Gastrocnemius medialis (tissue), 4 donors: ENCODE data around the gene UQCC2. TPM values are rescaled to one million over a fixed set of nuclear protein-coding genes. Genes with fewer than 3 reads are reported as not detected.

ENCODE experiments used
- ATAC-seq, 2 donors: fragments of 150-250 bp; one replicate each; pipeline ENCODE4 v1.9.1; 2016
- DNase-seq, 2 donors: peaks; one replicate each; pipeline ENCODE4 v3.0.0-alpha.2; 2019
- H3K27ac ChIP-seq, 4 donors: fragments of 200-600 bp; sonication (generic); 1 replicate in 1 of 4; 2 replicates in 3 of 4; pipeline ENCODE4 v1.5.1; 2016 to 2018; ENCODE audit warnings: mild to moderate bottlenecking in 2 of 4, moderate library complexity in 1 of 4
- H3K27me3 ChIP-seq, 3 donors: fragments of 200-600 bp; sonication (generic) in 2 of 3; 1 replicate in 1 of 3; 2 replicates in 2 of 3; pipeline versions ENCODE4 v1.5.1 to v1.6.0; 2016 to 2019; ENCODE audit warnings: mild to moderate bottlenecking in 1 of 3, moderate library complexity in 1 of 3
- H3K36me3 ChIP-seq, 2 donors: fragments of 200-600 bp; sonication (generic) in 1 of 2; one replicate each; pipeline ENCODE4 v1.5.1; 2017 to 2018
- H3K4me1 ChIP-seq, 2 donors: fragments of 200-600 bp; sonication (generic) in 1 of 2; one replicate each; pipeline ENCODE4 v1.5.1; 2016 to 2017; ENCODE audit warnings: mild to moderate bottlenecking in 2 of 2
- H3K4me3 ChIP-seq, 4 donors: fragments of 200-600 bp; sonication (generic) in 3 of 4; 1 replicate in 1 of 4; 2 replicates in 3 of 4; pipeline ENCODE4 v1.5.1; 2016 to 2019; ENCODE audit warnings: mild to moderate bottlenecking in 2 of 4
- H3K9me3 ChIP-seq, 3 donors: fragments of 200-600 bp; sonication (generic) in 2 of 3; 1 replicate in 1 of 3; 2 replicates in 2 of 3; pipeline ENCODE4 v1.5.1; 2016 to 2019
- CTCF ChIP-seq, 5 experiments: fragments of 450-650 bp in 3 of 5; fragments of 200-600 bp in 2 of 5; sonication (generic) in 2 of 5; IDR thresholded peaks in 4 of 5; conservative IDR thresholded peaks in 1 of 5; 1 replicate in 4 of 5; 2 replicates in 1 of 5; pipeline ENCODE4 v1.5.1; 2016 to 2019; ENCODE audit warnings: antibody characterized with exemption in 5 of 5, mild to moderate bottlenecking in 3 of 5, moderate library complexity in 3 of 5
- POLR2A ChIP-seq, 2 donors: fragments of 450-650 bp; IDR thresholded peaks; one replicate each; pipeline ENCODE4 v1.6.1; 2017; ENCODE audit warnings: antibody characterized with exemption in 2 of 2, mild to moderate bottlenecking in 2 of 2, moderate library complexity in 2 of 2
- in situ Hi-C, 4 donors: fragments of 200-750 bp; cut with MboI; loops; one replicate each; pipeline versions ENCODE4 v1.15.0 to v1.8.0; 2017; ENCODE audit warnings: low sequenced_read_pairs in 4 of 4
- intact Hi-C: fragments of 100-400 bp; cut with DNase I; formaldehyde crosslinking; loops from one replicate; pipeline ENCODE4 v1.15.1; 2023; ENCODE audit warnings: low total_unique reads
- total RNA-seq, 4 donors: library from RNA; depleted of rRNA; stranded (reverse); fragments of >200 nt; gene quantifications; one replicate each; pipeline versions ENCODE4 v1.1.0 to v1.2.3, GENCODE V29; 2016

Gene UQCC2
- total RNA-seq, 4 donors from 2014 or later = 50.7 to 101 (median 63.5) TPM

- in situ Hi-C loops (no loop called here), intact Hi-C loops (loop anchor here (10.0 kb wide), 1 partner anchor 407 kb away; the partner anchor contains the start of genes TAPBP and ZBTB22)
- peaks cover 9 to 14% of the 10 kb centered on the region in 2 donors for H3K4me1 ChIP-seq
- H3K4me3 ChIP-seq = no peak overlapping the region
- no peak for DNase-seq
- no peaks in the 10 kb centered on the region for H3K9me3 ChIP-seq
- peaks cover 0 to 35% of the 10 kb centered on the region in 2 donors for H3K36me3 ChIP-seq
- TF ChIP-seq CTCF (IDR thresholded peaks at IDR 0.05 in 4 of 5, conservative IDR thresholded peaks at IDR 0.05 in 1 of 5) (no peak), POLR2A (IDR thresholded peaks at IDR 0.05) (no peak)
- no peaks in the 10 kb centered on the region for H3K27me3 ChIP-seq
- no peak for ATAC-seq
- H3K27ac ChIP-seq = peak overlapping the region; percentile 76 to 100 (median 99)
These were observed 10.0 kb upstream of the UQCC2 start for GRCh38 chr6:33721508-33721907.

- peak overlapping the region; percentile 76 to 100 (median 99) for H3K27ac ChIP-seq
- peaks cover 8 to 13% of the 10 kb centered on the region in 2 donors for H3K4me1 ChIP-seq
- ATAC-seq (peak in 1 of 2 donors; percentile 5), DNase-seq (no peak)
- no peaks in the 10 kb centered on the region for H3K9me3 ChIP-seq
- intact Hi-C loops (loop anchor here (10.0 kb wide), 1 partner anchor 406 kb away; the partner anchor contains the start of genes TAPBP and ZBTB22), in situ Hi-C loops (no loop called here)
- no peaks in the 10 kb centered on the region for H3K27me3 ChIP-seq
- peaks cover 0 to 29% of the 10 kb centered on the region in 2 donors for H3K36me3 ChIP-seq
- H3K4me3 ChIP-seq = no peak overlapping the region
- no peak for TF ChIP-seq POLR2A (IDR thresholded peaks at IDR 0.05)
- TF ChIP-seq CTCF (IDR thresholded peaks at IDR 0.05 in 4 of 5, conservative IDR thresholded peaks at IDR 0.05 in 1 of 5) = no peak
These were observed 9.5 kb upstream of the UQCC2 start for GRCh38 chr6:33720998-33721397.

- DNase-seq (peak in 1 of 2 donors; percentile 56), ATAC-seq (peak; percentile 19 to 27)
- no peak overlapping the region for H3K4me3 ChIP-seq
- in situ Hi-C loops = loop anchor here in 1 of 4 donors (5.0 kb wide), 1 partner anchor 43 kb away; no protein-coding TSS in a partner anchor
- no peaks in the 10 kb centered on the region for H3K9me3 ChIP-seq
- peaks cover 7 to 8% of the 10 kb centered on the region in 2 donors for H3K4me1 ChIP-seq
- TF ChIP-seq POLR2A (IDR thresholded peaks at IDR 0.05) (no peak), CTCF (IDR thresholded peaks at IDR 0.05 in 4 of 5, conservative IDR thresholded peaks at IDR 0.05 in 1 of 5) (no peak)
- intact Hi-C loops = loop anchor here (1.0 kb wide), 1 partner anchor 32 kb away; no protein-coding TSS in a partner anchor
- peak overlapping the region; percentile 76 to 100 (median 99) for H3K27ac ChIP-seq
- H3K27me3 ChIP-seq = no peaks in the 10 kb centered on the region
- peaks cover 0 to 20% of the 10 kb centered on the region in 2 donors for H3K36me3 ChIP-seq
These were observed 8.0 kb upstream of the UQCC2 start for GRCh38 chr6:33719326-33719987.

- TF ChIP-seq CTCF (IDR thresholded peaks at IDR 0.05 in 4 of 5, conservative IDR thresholded peaks at IDR 0.05 in 1 of 5) (no peak), POLR2A (IDR thresholded peaks at IDR 0.05) (no peak)
- H3K27me3 ChIP-seq = no peaks in the 10 kb centered on the region
- intact Hi-C loops = loop anchor here (1.0 kb wide), 1 partner anchor 33 kb away; no protein-coding TSS in a partner anchor
- H3K4me1 ChIP-seq = peaks cover 7 to 8% of the 10 kb centered on the region in 2 donors
- H3K9me3 ChIP-seq = no peaks in the 10 kb centered on the region
- ATAC-seq (peak; percentile 5 to 7), DNase-seq (no peak)
- no peak overlapping the region for H3K4me3 ChIP-seq
- H3K36me3 ChIP-seq = peaks cover 0 to 20% of the 10 kb centered on the region in 2 donors
- H3K27ac ChIP-seq = peak overlapping the region; percentile 76 to 100 (median 99)
- in situ Hi-C loops = loop anchor here in 1 of 4 donors (5.0 kb wide), 1 partner anchor 44 kb away; no protein-coding TSS in a partner anchor
These were observed 7.2 kb upstream of the UQCC2 start for GRCh38 chr6:33718713-33719112.
